Subcutaneous abdominal adipose tissue (tissue), 5 donors: Measurements from ENCODE around the gene BNC2.

Experiments used
- H3K27ac ChIP-seq: one replicate; pipeline ENCODE4 v1.7.0; 2013; ENCODE audit warnings: low read depth, mild to moderate bottlenecking, inconsistent platforms, low read length, moderate library complexity
- H3K27me3 ChIP-seq, 5 donors: one replicate each; pipeline ENCODE4 v1.7.0; 2013; ENCODE audit warnings: low read length in 5 of 5, inconsistent platforms in 1 of 5; ENCODE audit not compliant: control insufficient read depth in 5 of 5, insufficient read depth in 4 of 5
- H3K36me3 ChIP-seq, 5 donors: one replicate each; pipeline ENCODE4 v1.7.0; 2013; ENCODE audit warnings: low read length in 5 of 5; ENCODE audit not compliant: control insufficient read depth in 5 of 5, insufficient read depth in 5 of 5
- H3K4me1 ChIP-seq, 5 donors: one replicate each; pipeline ENCODE4 v1.7.0; 2013; ENCODE audit warnings: low read length in 5 of 5, mild to moderate bottlenecking in 3 of 5, moderate library complexity in 1 of 5; ENCODE audit not compliant: control insufficient read depth in 5 of 5, insufficient read depth in 5 of 5
- H3K4me3 ChIP-seq, 5 donors: one replicate each; pipeline ENCODE4 v1.7.0; 2013; ENCODE audit warnings: low read length in 5 of 5, low read depth in 1 of 5
- H3K9ac ChIP-seq, 5 donors: one replicate each; pipeline ENCODE4 v1.7.0; 2013; ENCODE audit warnings: low read length in 5 of 5, mild to moderate bottlenecking in 4 of 5, moderate library complexity in 3 of 5
- H3K9me3 ChIP-seq, 5 donors: one replicate each; pipeline ENCODE4 v1.7.0; 2013; ENCODE audit warnings: low read length in 5 of 5; ENCODE audit not compliant: control insufficient read depth in 5 of 5
- donor health status: healthy.
- donor health status: healthy.
- donor health status: healthy.
- donor health status: healthy.
- donor health status: healthy.

Gene BNC2

DNA sequence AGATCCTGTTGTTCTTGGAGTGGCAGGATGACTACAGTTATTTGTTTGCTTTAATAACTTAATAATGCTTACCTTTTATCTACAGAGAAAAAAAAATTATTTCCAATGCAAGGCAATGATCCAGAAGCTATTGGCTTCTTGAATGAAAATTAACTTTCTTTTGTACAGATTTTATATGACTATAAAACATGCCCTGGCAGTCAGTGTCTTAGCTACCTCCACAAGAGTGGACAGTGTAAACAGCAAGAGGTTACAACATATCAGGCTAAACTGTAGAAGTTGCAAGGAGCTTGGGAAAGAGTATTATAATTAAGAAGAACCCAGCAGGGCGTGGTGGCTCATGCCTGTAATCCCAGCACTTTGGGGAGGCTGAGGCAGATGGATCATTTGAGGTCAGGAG, 49.1 kb downstream of the BNC2 start:
- H3K27ac ChIP-seq: no peak overlapping the region
- peaks cover 0 to 4% (median 0%) of the 10 kb centered on the region in 5 donors for H3K4me1 ChIP-seq
- H3K9ac ChIP-seq: no peak overlapping the region
- H3K27me3 ChIP-seq: no peaks in the 10 kb centered on the region
- H3K9me3 ChIP-seq: no peaks in the 10 kb centered on the region
- no peak overlapping the region for H3K4me3 ChIP-seq
- H3K36me3 ChIP-seq: no peaks in the 10 kb centered on the region

GRCh38 chr9:16817514-16817913, 53.0 kb downstream of the BNC2 start:
- no peaks in the 10 kb centered on the region for H3K27me3 ChIP-seq
- no peak overlapping the region for H3K4me3 ChIP-seq
- H3K27ac ChIP-seq: no peak overlapping the region
- H3K9ac ChIP-seq: no peak overlapping the region
- peaks cover 0 to 6% (median 3%) of the 10 kb centered on the region in 5 donors for H3K4me1 ChIP-seq
- no peaks in the 10 kb centered on the region for H3K36me3 ChIP-seq
- no peaks in the 10 kb centered on the region for H3K9me3 ChIP-seq

GRCh38 chr9:16817002-16817401, 53.5 kb downstream of the BNC2 start:
- no peak overlapping the region for H3K27ac ChIP-seq
- H3K4me1 ChIP-seq: peaks cover 0 to 5% (median 2%) of the 10 kb centered on the region in 5 donors
- no peak overlapping the region for H3K9ac ChIP-seq
- H3K36me3 ChIP-seq: no peaks in the 10 kb centered on the region
- H3K4me3 ChIP-seq: no peak overlapping the region
- no peaks in the 10 kb centered on the region for H3K9me3 ChIP-seq
- no peaks in the 10 kb centered on the region for H3K27me3 ChIP-seq

GRCh38 chr9:16816011-16816410, 54.5 kb downstream of the BNC2 start:
- no peak overlapping the region for H3K27ac ChIP-seq
- no peak overlapping the region for H3K4me3 ChIP-seq
- no peaks in the 10 kb centered on the region for H3K9me3 ChIP-seq
- no peaks in the 10 kb centered on the region for H3K36me3 ChIP-seq
- H3K9ac ChIP-seq: no peak overlapping the region
- H3K4me1 ChIP-seq: peaks cover 0 to 5% (median 2%) of the 10 kb centered on the region in 5 donors
- no peaks in the 10 kb centered on the region for H3K27me3 ChIP-seq

- Histone ChIP-seq H3K4me1 (peaks cover 0 to 5% (median 2%) of the 10 kb centered on the region in 5 donors), H3K4me3 (no peak overlapping the region), H3K27me3 (no peaks in the 10 kb centered on the region), H3K9me3 (no peaks in the 10 kb centered on the region), H3K36me3 (peaks cover 0 to 3% (median 0%) of the 10 kb centered on the region in 5 donors), H3K27ac (no peak overlapping the region), H3K9ac (no peak overlapping the region)
Measured at GRCh38 chr9:16815079-16815478, 55.4 kb downstream of the BNC2 start.

DNA sequence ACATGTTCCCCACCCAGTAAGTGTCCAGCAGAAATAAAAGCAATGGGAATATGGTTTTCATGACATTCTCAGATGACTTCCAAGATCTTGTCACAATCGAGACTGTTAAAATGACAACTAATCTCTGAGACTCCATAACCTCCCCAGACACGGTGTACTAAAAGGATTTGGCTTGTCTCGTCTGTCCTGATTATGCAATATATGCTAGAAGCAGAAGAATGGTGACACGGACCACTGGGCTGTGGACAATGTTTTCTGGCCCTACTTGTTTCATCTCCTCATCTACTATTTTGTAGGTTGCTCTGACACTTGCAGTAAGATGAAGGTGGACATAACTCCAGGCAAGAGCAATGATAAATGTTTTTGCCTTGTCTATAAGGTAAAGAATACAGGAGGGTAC, 56.6 kb downstream of the BNC2 start:
- Histone ChIP-seq H3K36me3 (peaks cover 0 to 3% (median 0%) of the 10 kb centered on the region in 5 donors), H3K9ac (no peak overlapping the region), H3K4me1 (peaks cover 0 to 5% (median 2%) of the 10 kb centered on the region in 5 donors), H3K27ac (no peak overlapping the region), H3K27me3 (no peaks in the 10 kb centered on the region), H3K4me3 (no peak overlapping the region), H3K9me3 (no peaks in the 10 kb centered on the region)

GRCh38 chr9:16811987-16812685, 58.3 kb downstream of the BNC2 start:
- no peaks in the 10 kb centered on the region for H3K27me3 ChIP-seq
- H3K9ac ChIP-seq: no peak overlapping the region
- no peak overlapping the region for H3K4me3 ChIP-seq
- no peaks in the 10 kb centered on the region for H3K9me3 ChIP-seq
- peaks cover 0 to 3% (median 0%) of the 10 kb centered on the region in 5 donors for H3K36me3 ChIP-seq
- no peak overlapping the region for H3K27ac ChIP-seq
- peaks cover 0 to 8% (median 3%) of the 10 kb centered on the region in 5 donors for H3K4me1 ChIP-seq

DNA sequence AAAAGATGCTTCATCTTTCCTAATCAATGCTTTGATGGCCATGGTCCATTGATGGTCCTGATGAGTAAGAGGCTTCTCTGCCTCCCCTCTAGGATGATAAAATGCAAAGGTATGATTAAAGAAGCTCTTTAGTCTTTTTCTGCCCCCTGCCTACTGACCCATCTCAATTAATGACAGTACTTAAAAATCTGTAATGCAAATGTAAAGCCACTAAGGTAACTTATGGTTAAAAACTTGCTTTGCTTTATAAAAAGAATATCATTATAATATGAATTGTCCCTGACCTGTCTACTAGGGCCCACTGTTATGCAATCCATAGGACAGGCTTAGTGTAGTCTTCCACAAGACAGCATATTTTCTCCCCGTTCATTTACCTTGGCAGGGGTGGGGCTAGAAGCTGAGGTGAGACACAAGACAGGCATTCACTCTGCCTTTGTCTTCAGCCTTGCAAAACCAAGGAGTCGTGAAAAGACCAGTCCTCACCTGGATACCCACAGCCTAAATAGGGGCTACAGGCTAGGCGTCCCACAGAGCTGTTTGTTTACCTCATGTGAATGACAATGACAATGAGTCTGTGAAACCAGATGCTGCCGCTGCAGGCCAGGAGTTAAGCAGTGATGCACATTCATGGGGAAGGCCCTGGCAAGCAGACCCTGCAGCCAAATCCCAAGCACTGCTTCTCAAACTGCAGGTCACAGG, 60.4 kb downstream of the BNC2 start:
- H3K4me1 ChIP-seq: peaks cover 0 to 11% (median 3%) of the 10 kb centered on the region in 5 donors
- H3K9me3 ChIP-seq: no peaks in the 10 kb centered on the region
- H3K27me3 ChIP-seq: no peaks in the 10 kb centered on the region
- H3K4me3 ChIP-seq: no peak overlapping the region
- H3K36me3 ChIP-seq: peaks cover 0 to 3% (median 0%) of the 10 kb centered on the region in 5 donors
- no peak overlapping the region for H3K9ac ChIP-seq
- H3K27ac ChIP-seq: no peak overlapping the region

- Histone ChIP-seq H3K36me3 (peaks cover 0 to 3% (median 0%) of the 10 kb centered on the region in 5 donors), H3K9ac (no peak overlapping the region), H3K4me3 (no peak overlapping the region), H3K9me3 (no peaks in the 10 kb centered on the region), H3K27me3 (no peaks in the 10 kb centered on the region), H3K27ac (no peak overlapping the region), H3K4me1 (peaks cover 0 to 10% (median 0%) of the 10 kb centered on the region in 5 donors)
Measured at GRCh38 chr9:16806674-16807073, 63.8 kb downstream of the BNC2 start.

DNA sequence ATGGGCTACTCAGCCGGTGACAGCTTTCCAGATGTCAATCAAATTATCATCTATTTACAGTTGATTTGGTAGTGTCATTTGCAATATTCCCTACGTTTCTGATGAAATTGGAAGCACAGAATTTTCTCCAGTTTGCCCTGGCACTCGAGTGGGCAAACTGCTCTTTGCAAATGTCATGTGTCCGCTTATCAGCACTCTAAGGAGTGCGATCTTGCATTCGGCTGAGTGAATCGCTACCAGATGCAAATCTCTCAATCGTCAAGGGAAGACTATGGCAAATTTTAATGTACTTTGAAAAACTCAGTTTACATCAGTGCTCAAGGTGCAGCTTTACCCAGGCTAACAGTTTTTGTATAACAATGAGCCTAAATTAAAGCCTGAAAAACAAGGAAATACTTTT, 66.8 kb downstream of the BNC2 start:
- H3K27ac ChIP-seq: no peak overlapping the region
- H3K36me3 ChIP-seq: no peaks in the 10 kb centered on the region
- H3K4me3 ChIP-seq: no peak overlapping the region
- no peak overlapping the region for H3K9ac ChIP-seq
- no peaks in the 10 kb centered on the region for H3K9me3 ChIP-seq
- H3K4me1 ChIP-seq: peaks cover 0 to 10% (median 0%) of the 10 kb centered on the region in 5 donors
- H3K27me3 ChIP-seq: no peaks in the 10 kb centered on the region
